Skin epidermis (tissue), 12 donors: ENCODE data around the gene WEE2.

Source experiments
- H3K27ac ChIP-seq, 21 experiments: fragments of 200-600 bp; sonication (generic) in 11 of 21; one replicate each; pipeline ENCODE4 v1.5.0; 2020; ENCODE audit warnings: mild to moderate bottlenecking in 3 of 21, inconsistent platforms in 2 of 21, moderate library complexity in 2 of 21
- H3K4me3 ChIP-seq, 7 experiments: fragments of 200-600 bp; sonication (generic) in 2 of 7; one replicate each; pipeline ENCODE4 v1.5.0; 2020; ENCODE audit warnings: inconsistent platforms in 2 of 7, mild to moderate bottlenecking in 2 of 7, moderate library complexity in 1 of 7

Gene WEE2

DNA sequence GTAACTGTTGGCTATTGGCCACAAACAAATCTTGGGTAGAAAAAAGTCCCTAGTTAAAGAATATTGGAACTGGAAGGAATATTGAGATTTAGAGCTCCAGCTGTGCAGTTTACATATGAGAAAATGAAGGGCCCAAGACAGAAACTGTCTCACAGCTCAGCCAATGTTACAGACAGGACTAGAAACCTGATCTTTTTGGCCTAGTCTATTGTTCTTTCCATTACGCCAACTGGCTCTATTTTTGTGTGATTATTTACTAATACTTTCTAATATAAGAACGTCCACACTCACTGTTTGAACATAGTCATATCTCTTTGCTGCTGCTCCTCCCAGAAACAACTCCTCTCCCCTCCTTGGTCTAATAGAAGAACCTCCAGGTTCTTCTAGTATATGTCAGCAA, 1.2 kb downstream of the WEE2 start:
- H3K4me3 ChIP-seq = no peak overlapping the region
- H3K27ac ChIP-seq = no peak overlapping the region

DNA sequence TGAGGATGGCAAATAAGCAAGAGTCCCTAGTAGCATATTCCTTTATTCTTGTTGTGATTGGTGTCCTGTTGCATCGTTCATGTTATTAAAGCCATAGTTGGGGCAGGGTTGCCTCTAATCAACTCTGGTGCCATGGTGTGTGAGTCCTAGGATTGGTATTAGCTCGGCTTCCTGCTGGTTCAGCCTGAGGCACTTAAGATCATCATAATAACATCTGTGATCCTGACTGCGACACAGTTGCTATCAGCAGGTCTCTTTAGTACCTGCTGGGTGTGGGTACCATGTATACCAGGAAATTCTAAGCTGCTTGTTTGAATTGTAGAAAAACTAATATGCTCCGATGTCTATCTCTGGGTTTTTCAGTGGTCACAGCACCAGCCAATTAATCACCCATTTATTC, 1.6 kb downstream of the WEE2 start:
- Histone ChIP-seq H3K4me3 (no peak overlapping the region), H3K27ac (no peak overlapping the region)

GRCh38 chr7:141710301-141710700, 2.1 kb downstream of the WEE2 start:
- Histone ChIP-seq H3K4me3 (no peak overlapping the region), H3K27ac (no peak overlapping the region)

GRCh38 chr7:141712603-141713255, 4.6 kb downstream of the WEE2 start:
- H3K27ac ChIP-seq = no peak overlapping the region
- no peak overlapping the region for H3K4me3 ChIP-seq

DNA sequence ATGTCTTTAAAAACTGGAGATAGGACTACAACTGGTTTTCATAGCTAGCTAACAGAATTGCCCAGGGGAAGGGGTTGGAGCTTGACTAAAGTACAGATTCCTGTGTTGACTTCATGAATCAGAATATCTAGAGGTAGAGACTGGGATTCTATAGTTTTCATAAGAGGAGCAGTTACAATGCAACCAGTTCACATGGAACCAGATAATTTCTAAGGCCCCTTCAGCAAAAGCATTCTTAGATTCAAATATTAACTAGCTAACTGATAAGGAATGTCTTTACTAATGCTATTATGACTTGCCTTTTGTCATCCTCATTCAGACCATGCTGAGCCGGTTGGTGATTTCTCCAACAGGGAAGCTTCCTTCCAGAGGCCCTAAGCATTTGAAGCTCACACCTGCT, 5.7 kb downstream of the WEE2 start:
- Histone ChIP-seq H3K27ac (no peak overlapping the region), H3K4me3 (no peak overlapping the region)

- Histone ChIP-seq H3K4me3 (no peak overlapping the region), H3K27ac (no peak overlapping the region)
Measured at GRCh38 chr7:141714571-141714970, 6.4 kb downstream of the WEE2 start.

DNA sequence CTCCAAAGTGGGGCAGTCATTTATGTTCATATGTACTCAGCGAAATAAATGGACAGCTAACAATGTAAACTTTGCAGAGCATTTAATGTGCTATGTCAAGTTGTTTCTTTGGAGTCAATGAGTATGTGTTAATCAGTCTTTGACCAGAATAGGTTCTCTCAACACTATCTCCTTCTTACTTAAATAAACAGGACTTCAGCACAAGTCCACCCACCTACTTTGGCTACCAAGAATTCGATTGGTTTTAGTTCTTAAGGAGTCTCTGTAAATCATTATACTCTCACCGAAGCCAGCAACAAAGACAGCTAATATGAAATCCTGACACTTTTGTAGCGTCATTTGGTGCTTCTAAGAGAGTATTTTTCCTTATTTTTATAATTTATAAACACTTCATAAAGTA, 6.9 kb downstream of the WEE2 start:
- H3K4me3 ChIP-seq = no peak overlapping the region
- H3K27ac ChIP-seq = no peak overlapping the region

DNA sequence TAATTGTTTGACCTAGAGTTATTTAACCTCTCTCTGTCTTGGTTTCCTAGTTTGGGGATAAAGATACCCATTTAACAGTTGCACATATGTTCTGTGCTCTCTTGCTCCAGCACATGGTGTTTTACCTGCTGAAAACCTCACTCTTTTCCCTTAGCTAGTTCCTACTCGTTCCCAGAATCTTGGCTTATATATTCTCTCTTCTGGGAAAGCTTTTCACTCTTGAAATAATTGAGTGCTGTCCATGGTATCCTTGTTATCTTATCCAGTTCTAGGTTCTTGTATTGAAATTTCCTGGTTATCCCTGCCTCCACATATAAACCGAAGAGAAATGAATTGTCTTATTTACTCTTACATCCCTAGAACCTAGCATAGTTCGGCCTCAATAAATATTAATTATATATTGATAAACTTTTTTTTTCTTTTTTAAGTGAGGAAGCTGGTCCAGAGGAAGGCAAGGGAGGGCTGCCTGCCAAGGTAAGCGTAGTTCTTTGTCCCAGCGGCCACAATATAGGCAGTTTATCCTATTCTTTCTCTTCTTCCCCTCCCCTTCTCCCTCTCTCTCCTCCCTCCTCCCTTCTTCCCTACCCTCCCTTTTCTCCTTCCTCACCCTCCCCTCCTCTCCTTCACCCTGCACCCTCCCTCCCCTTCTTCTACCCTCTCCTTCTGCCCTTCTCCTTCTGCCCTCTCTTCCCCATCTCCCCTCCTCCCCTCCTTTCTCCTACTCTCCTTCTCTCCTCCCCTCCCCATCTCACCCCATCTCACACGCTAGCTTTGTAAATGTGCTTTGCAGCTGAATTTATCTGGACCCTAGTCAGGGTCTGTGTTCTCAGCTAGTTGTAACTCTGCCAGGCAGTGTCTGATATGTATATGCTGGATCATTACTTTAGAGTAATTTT, 7.9 kb downstream of the WEE2 start:
- Histone ChIP-seq H3K27ac (no peak overlapping the region), H3K4me3 (no peak overlapping the region)

DNA sequence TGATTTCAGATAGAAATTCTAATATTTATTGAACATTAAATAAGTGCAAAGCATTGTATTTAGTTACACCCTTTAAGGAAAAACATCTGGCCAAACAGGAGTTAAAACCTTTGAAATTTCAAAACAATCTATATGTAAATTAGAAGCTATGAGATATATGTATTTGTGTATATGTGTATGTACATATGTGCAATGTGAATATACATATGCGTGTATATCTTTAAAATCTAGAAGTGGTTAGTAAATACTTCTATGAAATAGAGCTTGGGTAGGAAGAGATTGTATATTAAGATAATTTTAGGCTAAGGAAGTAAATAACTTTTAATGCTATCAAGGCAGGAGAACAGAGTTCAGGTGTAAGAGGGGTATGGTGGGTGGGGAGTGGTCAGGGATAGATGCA, 9.3 kb downstream of the WEE2 start:
- Histone ChIP-seq H3K27ac (no peak overlapping the region), H3K4me3 (no peak overlapping the region)

GRCh38 chr7:141722529-141722928, 14.4 kb downstream of the WEE2 start:
- H3K27ac ChIP-seq = no peak overlapping the region
- H3K4me3 ChIP-seq = no peak overlapping the region

- H3K4me3 ChIP-seq = no peak overlapping the region
- H3K27ac ChIP-seq = no peak overlapping the region
Measured at GRCh38 chr7:141729020-141729419, 20.9 kb downstream of the WEE2 start.

DNA sequence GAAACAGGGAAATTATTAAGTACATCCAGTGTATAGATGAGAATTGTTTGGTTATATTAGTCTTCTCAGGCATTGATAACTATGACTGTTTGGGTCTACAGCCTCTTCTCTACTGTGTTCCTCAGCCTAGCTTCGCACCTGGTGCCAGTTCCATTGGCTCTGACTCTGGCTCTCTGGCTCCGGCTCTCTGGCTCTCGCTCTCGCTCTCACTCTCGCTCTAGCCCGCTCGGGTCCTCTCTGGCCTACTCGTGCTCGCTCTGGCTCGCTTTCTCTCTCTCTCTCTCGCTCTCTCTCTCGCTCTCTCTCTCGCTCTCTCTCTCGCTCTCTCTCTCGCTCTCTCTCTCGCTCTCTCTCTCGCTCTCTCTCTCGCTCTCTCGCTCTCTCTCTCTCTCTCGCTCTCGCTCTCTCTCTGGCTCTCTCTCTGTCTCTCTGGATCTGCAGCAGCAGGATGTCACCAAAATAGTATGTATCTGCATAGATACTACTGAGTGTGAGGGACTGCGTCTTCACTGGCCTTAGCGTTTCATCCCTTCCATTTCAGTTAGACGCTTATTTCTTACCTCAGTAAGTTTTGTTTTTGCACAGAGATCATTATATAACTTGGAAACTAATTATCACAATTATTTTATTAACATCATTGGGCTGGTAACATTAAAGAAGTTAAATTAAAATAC, 23.5 kb downstream of the WEE2 start:
- Histone ChIP-seq H3K27ac (no peak overlapping the region), H3K4me3 (no peak overlapping the region)

DNA sequence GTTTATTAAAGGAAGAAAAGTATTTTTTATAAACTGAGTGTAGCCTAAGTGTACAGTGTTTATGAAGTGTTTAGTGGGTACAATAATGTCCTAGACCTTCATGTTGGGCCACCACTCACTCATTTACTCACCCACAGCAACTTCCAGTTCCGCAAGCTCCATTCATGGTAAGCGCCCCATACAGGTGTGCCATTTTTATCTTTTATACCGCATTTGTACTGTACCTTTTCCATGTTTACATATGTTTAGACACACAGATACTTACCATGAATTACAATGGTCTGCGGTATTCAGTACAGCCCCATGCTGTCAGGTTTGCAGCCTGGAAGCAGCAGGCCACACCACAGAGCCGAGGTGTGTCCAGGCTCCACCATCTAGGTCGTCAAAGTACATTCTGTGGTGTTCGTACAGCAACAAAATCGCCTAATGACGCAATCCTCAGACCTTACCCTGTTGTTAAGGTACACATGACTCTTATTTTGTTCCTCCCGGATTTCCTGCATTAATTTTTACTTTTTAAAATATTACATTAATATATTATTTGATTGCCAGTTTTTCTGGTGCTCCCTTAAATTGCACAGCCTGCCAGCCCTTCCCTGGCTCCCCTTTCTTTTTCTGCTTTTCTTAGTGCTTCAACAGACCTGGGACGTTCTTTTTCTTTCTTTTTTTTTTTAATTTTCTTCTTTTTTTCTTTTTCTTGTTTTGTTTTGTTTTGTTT, 29.1 kb downstream of the WEE2 start:
- Histone ChIP-seq H3K27ac (peak overlapping the region in 20 of 21 experiments; percentile 66 to 93 (median 85)), H3K4me3 (peak overlapping the region; percentile 50 to 94 (median 77))

- Histone ChIP-seq H3K4me3 (peak within 1 kb of the TSS; percentile 50 to 94 (median 77)), H3K27ac (peak within 1 kb of the TSS in 20 of 21 experiments; percentile 66 to 93 (median 85))
Measured at GRCh38 chr7:141737836-141738591, 29.9 kb downstream of the WEE2 start, which contains the start of gene SSBP1. TSS of gene SSBP1 (plus strand) at chr7:141738358. CDS start at chr7:141739167, 809 bp downstream.

- H3K4me3 ChIP-seq = peak overlapping the region; percentile 50 to 94 (median 77)
- H3K27ac ChIP-seq = peak overlapping the region in 20 of 21 experiments; percentile 65 to 93 (median 85)
Measured at GRCh38 chr7:141738592-141739013, 30.4 kb downstream of the WEE2 start.

- peak overlapping the region in 6 of 7 experiments; percentile 50 to 94 (median 74) for H3K4me3 ChIP-seq
- peak overlapping the region in 4 of 21 experiments; percentile 82 to 86 (median 85) for H3K27ac ChIP-seq
Measured at GRCh38 chr7:141739250-141739649, 31.1 kb downstream of the WEE2 start.

GRCh38 chr7:141742229-141742628, 34.1 kb downstream of the WEE2 start:
- no peak overlapping the region for H3K27ac ChIP-seq
- no peak overlapping the region for H3K4me3 ChIP-seq

- Histone ChIP-seq H3K27ac (no peak overlapping the region), H3K4me3 (no peak overlapping the region)
Measured at GRCh38 chr7:141744131-141744530, 36.0 kb downstream of the WEE2 start.

- no peak overlapping the region for H3K27ac ChIP-seq
- H3K4me3 ChIP-seq = no peak overlapping the region
Measured at GRCh38 chr7:141748396-141748795, 40.2 kb downstream of the WEE2 start.
